ENCODE data around the gene LDLRAD2.
"Not testable (repeated sequence)": the region's sequence is repeated elsewhere in the genome, so short reads cannot be mapped to it uniquely, and the experiment has no call there.

LDLRAD2 gene

GRCh38 chr1:21821385-21822019 lies 9.4 kb downstream of the LDLRAD2 start:
- no peak overlapping the region for H3K4me3 ChIP-seq (ENCODE audit: low read depth, low read length)
- DNase-seq (ENCODE audit: low read depth), result no peak

DNA sequence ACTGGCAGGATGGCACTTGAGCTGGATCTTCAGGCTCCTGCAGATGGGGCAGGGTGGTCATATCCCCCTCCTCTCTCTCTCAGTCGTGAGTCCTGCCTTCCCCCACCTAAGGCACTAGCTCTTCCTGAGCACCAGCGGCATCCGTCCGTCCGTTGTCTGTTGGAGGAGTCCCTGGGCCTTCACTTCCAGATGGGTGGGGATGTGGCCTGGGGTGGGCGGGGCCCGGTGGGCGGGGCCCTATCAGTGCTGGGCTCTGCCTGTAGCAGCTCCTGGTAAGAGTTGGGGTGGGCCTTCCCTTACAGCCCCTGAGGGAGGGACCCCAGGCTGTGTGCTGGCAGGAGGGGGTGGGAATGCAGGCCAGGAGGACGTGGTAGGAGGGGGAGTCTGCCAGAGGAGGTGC lies 10.3 kb downstream of the LDLRAD2 start:
- no peak overlapping the region for H3K4me3 ChIP-seq (ENCODE audit: low read depth, low read length)
- no peak for DNase-seq (ENCODE audit: low read depth)

DNA sequence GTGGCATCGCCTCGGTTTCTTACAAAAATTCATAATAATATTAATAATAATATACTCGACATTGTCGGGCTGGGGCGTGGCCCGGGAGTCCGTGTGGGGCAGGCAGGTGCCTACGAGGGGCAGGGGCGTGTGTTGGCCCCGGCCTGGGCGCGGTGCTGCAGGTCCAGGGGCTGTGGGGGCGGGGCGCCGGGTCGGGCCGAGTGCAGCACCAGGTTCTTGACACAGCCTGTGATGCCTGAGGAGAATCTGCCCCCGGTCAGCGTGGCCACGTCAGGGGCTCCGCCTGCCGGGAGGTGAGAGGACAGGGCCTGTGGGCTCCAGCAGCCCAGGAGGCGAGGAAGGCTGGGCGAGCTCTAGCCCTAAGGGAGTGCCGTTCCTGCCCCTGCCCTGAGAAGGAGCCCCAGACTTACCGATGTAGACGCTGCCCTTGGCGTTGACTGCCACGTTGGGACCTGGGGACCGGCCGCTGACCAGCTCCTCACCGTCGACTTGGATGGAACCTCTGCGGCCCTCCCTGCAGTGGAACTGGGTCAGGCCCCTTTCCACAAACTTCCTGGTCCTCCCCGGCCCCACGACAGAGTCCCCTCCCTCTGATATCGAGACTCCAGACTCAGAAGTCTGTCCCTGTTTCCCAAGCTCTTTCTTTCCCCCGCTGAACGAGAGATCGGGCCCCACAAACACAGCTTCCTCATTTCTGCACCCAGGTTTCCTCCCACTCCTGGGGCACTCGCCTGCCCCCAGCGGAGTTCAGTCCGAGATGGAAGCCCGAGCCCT lies 11.3 kb downstream of the LDLRAD2 start:
- no peak overlapping the region for H3K4me3 ChIP-seq (ENCODE audit: low read depth, low read length)
- no peak for DNase-seq (ENCODE audit: low read depth)

DNA sequence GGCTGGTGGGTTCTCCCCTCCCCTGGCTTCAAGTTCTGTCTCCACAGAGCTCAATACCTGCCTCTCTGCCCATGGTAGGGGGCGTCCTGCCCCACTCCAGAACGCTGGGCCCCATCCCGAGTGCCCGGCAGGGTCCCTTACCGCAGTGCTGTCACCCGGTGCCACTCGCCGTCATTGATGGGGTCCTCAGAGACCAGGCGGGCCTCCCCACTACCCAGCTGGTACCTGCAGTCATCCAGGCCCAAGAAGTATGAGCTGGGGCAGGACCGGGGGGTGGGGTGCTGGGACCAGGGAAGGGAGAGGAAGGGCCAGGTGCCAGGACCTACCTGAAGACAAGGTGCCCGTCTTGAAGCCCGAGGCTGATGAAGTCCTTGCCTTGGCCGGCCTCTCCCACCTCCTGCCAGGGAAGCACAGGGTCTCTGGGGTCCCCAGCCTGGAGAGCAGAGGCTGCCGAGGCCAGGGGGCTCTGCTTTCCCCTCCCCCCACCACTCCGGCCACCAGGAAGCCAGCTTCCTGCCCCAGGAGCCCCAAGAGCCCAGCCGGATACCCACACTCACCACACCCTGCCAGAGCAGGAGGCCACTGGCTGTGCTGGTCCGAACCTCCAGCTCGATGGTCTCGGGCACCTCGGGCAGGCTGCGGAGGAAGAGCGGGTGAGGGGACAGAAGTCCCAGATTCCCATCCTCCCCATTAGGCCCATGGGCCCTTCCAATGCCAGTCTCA lies 12.1 kb downstream of the LDLRAD2 start:
- H3K4me3 ChIP-seq (ENCODE audit: low read depth, low read length), result no peak overlapping the region
- DNase-seq (ENCODE audit: low read depth), result no peak

DNA sequence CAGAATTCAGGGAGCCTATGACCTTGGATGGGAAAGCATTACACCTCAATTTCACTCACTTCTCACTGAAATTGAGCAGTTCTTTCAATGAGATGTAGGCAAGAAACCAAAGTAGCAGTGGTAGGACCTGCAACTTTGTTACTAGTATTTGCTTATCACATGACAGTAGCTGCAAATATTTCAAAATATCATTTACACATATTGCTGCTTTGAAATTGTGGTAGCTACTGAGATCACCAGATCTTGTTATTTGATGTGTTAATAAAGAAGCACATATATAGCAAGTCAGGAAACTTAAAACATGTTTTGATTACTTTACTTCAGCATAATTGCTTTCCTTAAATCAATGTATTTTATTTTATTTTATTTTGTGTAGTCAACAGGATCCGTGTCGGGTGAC lies 12.9 kb downstream of the LDLRAD2 start:
- no peak for DNase-seq (ENCODE audit: low read depth)
- no peak overlapping the region for H3K4me3 ChIP-seq (ENCODE audit: low read depth, low read length)

DNA sequence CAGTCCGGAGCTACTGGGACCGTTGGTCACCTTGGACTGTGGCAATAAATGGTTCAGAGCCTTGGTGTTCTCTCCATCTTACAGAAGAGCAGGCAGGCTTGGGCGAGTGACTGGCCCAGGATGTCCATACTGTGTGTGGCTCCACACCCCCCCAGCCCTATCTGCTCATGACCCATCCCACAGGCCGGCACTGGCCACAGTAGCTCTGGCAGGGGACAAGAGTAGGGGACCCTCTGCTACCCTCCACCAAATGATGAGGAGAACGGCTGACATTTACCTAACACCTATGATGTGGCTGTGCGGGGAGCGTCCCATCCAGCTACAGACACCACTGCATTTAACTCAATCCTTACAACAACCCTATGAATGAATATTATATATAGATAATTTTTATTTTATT lies 13.3 kb downstream of the LDLRAD2 start:
- no peak for DNase-seq (ENCODE audit: low read depth)
- no peak overlapping the region for H3K4me3 ChIP-seq (ENCODE audit: low read depth, low read length)

DNA sequence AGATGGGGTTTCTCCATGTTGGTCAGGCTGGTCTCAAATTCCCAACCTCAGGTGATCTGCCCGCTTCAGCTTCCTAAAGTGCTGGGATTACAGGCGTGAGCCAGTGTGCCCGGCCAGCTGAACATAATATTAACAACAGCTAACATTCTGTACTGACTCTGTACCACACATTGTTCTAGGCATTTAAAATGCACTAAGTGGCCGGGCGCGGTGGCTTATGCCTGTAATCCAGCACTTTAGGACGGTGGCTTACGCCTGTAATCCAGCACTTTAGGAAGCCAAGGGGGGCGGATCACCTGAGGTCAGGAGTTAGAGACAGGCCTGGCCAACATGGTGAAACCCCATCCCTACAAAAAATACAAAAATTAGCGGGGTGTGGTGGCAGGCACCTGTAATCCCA lies 14.6 kb downstream of the LDLRAD2 start:
- not testable (repeated sequence) for H3K4me3 ChIP-seq (ENCODE audit: low read depth, low read length); DNase-seq (ENCODE audit: low read depth)

GRCh38 chr1:21827141-21827679 lies 15.1 kb downstream of the LDLRAD2 start:
- no peak for DNase-seq (ENCODE audit: low read depth)
- no peak overlapping the region for H3K4me3 ChIP-seq (ENCODE audit: low read depth, low read length)

- no peak overlapping the region for H3K4me3 ChIP-seq (ENCODE audit: low read depth, low read length)
Measured at GRCh38 chr1:21828075-21828474, 16.0 kb downstream of the LDLRAD2 start.

DNA sequence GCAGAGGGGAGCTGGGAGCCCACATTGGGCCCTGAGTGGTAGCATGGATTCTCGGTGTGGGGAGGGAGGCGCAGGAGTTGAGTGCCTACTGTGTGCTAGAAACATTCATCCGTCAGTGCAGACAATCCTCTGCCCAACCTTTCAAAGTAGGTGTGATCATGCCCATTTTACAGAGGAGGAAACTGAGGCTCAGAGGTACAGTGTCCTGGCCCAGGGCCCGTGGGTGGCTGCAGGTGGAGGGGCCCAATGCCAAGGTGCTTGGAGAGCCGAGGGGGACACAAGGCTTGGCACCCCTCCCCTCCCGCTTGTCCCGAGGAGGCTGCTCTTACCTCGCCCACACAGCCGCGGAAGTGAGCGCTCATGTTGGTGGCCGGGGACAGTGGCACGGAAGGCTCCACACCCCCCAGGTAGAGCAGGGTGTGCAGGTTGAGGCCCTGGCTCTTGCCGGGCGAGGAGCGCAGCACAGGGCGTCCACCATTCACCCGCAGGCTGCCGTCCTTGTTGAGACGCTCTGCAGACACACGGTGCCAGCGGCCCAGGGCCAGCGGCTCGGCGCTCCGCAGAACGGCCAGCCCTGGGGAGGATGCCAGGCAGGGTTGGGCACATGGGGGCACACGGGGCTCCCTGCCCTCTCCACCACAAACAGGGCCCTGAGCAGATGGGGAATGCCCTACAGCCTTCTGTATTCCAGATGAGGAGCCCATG lies 16.6 kb downstream of the LDLRAD2 start:
- DNase-seq (ENCODE audit: low read depth), result no peak
- H3K4me3 ChIP-seq (ENCODE audit: low read depth, low read length), result no peak overlapping the region

More at GRCh38 chr1:21828075-21828474, 16.0 kb downstream of the LDLRAD2 start:
- DNase-seq (ENCODE audit: low read depth), result no peak

DNA sequence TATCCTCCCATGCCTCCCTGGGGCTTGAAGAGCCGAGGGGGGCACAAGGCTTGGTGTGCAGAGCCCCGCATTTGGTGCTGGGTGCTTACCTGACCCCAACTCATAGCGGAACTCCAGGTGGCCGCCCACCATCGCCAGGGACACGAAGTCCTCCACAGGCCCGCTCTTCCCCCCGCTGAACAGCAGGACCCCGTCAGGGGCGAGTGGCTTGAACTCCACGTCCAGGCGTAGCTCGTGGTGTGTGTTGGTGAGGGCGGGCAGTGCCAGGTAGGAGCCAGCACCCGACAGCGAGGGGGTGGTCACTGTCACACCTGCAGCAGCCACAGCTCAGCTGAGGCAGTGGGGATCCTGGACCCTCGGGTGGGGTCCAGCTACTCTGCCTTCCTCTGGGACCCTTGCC lies 17.2 kb downstream of the LDLRAD2 start:
- H3K4me3 ChIP-seq (ENCODE audit: low read depth, low read length), result no peak overlapping the region
- DNase-seq (ENCODE audit: low read depth), result no peak

GRCh38 chr1:21830792-21831453 lies 18.9 kb downstream of the LDLRAD2 start:
- DNase-seq (ENCODE audit: low read depth), result no peak
- no peak overlapping the region for H3K4me3 ChIP-seq (ENCODE audit: low read depth, low read length)

DNA sequence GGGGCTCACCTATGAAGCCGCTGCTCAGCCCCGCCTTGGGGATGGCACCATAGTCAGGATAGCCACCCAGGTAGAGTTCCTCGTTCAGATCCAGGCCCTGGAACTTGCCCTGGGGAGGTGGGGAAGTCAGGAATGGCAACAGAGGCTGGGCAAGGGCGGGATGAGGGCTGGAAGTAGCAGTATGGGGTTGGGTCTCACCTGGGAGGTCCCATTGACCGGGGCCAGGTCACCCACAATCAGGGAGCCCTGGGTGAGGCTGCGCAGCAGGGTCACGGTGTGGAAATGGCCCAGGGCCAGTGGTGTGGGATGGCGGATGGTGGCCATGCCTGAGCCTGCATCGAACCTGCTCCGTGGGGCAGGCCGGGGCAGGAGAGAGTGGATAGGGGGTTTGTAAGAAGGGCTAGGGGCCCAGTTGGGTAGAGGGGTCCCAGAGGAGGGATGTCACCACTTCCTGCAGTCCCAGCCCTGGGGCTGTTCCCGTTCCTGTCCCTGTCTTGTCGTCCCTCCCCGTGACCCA lies 19.4 kb downstream of the LDLRAD2 start:
- no peak for DNase-seq (ENCODE audit: low read depth)
- H3K4me3 ChIP-seq (ENCODE audit: low read depth, low read length), result no peak overlapping the region

DNA sequence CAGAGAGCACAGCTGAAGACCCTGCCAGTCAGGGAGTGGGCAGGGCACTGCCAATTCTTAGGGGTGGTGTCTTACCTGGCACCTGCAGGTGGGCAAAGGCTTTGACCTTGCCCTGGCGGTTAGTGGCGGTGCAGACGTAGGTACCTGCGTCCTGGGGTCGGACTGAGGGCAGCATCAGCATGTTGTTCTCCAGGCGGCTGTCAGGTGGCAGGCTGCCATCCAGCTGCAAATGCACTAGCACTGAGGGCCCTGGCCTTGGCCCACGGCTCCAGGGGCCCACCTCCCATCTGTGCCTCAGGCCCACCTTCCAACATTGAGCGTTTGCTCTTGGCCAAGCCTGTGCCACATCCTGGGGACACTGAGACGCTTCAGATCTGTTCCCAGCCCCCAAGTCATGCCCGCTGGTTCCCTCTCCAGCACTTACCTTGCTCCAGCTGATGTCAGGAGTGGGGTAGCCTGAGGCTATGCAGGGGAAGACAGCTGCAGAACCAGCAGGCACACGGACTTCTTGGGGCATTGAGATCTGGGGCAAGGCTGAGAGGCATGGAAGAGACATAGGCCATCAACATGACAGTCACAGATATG lies 21.4 kb downstream of the LDLRAD2 start:
- no peak for DNase-seq (ENCODE audit: low read depth)

DNA sequence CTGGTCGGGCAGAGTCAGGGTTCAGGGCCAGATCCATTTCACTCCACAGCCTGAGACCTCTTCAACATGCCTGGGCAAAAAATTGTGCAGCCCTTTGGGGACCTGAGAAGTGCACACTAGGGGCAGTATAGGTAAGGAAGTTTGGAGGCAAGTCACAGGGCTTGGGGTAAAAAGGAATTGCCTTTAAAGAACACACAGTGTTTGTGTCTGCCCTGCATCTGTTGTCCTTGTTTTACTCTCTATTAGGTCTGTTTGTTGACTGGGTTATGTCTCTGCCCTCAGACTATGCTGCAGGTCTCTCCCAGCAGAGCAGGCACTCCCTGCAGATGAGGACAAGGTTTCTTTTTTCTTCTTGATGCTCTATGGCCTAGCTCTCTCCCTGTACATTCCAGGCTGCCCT lies 22.0 kb downstream of the LDLRAD2 start:
- DNase-seq (ENCODE audit: low read depth), result no peak
- H3K4me3 ChIP-seq (ENCODE audit: low read depth, low read length), result no peak overlapping the region

More for the DNA sequence above, 21.4 kb downstream of the LDLRAD2 start:
- no peak overlapping the region for H3K4me3 ChIP-seq (ENCODE audit: low read depth, low read length)

- H3K4me3 ChIP-seq (ENCODE audit: low read depth, low read length), result no peak overlapping the region
- no peak for DNase-seq (ENCODE audit: low read depth)
Measured at GRCh38 chr1:21834666-21835065, 22.6 kb downstream of the LDLRAD2 start.

- no peak overlapping the region for H3K4me3 ChIP-seq (ENCODE audit: low read depth, low read length)
- DNase-seq (ENCODE audit: low read depth), result no peak
Measured at GRCh38 chr1:21836010-21836409, 23.9 kb downstream of the LDLRAD2 start.

DNA sequence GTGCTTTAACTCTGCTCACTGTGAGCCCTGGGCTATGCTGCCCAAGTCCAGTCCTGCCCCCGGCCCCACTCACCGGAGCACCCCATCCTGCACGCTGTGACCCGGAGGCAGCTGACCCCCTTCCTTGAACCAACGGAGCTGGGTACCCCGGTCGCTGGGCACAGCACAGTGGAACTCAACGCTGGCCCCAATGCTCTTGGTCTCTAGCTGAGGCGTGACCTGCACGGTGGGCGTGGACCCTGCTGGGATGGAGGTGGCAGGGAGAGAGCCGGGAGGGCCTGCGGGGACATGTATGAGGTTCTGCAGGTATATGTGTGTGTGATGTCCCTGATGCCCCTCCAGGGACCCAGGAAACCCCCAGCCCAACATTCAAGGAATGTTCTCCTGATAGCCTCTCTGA lies 24.7 kb downstream of the LDLRAD2 start:
- no peak overlapping the region for H3K4me3 ChIP-seq (ENCODE audit: low read depth, low read length)
- no peak for DNase-seq (ENCODE audit: low read depth)

DNA sequence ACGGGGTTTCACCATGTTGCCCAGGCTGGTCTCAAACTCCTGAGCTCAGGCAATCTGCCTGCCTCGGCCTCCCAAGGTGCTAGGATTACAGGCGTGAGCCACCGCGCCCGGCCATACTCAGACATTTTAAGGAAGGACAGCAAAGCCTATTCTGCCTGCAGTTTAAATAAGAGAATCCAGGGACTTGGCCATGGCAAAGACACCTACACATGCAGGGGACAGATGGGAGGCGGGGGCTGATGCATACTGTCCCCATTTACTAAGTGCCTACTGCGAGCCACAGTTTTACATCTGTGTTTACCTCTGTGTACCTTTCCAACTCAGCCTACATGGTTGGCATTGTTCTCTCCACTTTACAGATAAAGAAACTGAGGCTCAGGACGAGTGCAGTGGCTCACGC lies 25.4 kb downstream of the LDLRAD2 start:
- no peak for DNase-seq (ENCODE audit: low read depth)
- no peak overlapping the region for H3K4me3 ChIP-seq (ENCODE audit: low read depth, low read length)
